ENCODE results near the gene VSIG10L2. TPM values are rescaled to one million over a fixed set of nuclear protein-coding genes. Genes with fewer than 3 reads are reported as not detected.
A peak's percentile ranks its signal among the peaks of the same experiment; 100 is the strongest.
"Not testable (repeated sequence)": the region's sequence is repeated elsewhere in the genome, so short reads cannot be mapped to it uniquely, and the experiment has no call there.

Gene VSIG10L2
- total RNA-seq, 6 experiments from 2014 or later: 0.06 TPM; not detected in 5

DNA sequence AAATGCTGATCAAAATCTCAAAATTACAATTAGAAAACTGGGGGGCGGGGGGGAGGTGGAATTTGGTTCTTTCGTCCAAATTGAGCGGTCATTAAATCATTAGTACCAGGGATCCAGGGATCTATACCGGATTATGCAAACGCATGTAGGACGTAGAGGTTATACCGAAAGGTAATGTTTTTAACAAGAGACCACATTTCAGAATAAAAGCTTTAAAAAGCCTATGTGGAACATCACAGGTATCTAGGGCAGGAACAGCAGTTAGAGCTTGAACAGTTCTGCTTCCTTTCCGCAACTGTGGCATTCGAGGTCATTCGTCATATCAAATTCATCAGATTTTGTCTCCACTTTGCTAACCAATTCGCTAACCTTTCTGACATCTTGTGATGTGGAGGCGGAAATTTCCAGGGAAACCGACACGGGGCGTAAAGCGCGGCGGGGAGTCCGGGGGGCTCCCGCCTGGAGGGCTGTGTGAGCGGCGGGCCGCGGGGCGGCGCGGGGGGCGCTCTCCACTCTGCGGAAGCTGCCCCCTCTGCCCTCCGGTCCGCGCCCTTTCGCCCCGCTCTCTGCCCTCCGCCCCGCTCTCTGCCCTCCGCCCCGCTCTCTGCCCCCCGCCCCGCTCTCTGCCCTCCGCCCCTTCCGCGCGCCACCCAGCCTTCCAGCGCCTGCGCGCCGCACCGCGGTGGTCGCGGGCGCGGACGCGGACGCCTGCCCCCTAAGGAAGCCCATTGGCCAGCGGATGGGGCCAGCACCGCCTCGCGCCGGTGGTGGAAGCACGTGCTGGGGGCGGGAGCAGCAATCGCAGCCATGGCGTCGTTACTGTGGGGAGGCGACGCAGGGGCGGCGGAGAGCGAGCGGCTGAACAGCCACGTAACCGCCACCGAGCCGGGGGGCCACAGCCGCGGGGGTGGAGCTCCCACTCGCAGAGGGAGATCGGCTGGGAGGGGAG is 41.9 kb upstream of the VSIG10L2 start, which contains the start of gene DDX25:
Gene DDX25 (plus strand): TSS at position 798 of the 949 bp plus-strand sequence. CDS start 10 bp downstream, at position 808.
- 7% methylated on average over 23 of the region's 81 CpGs for WGBS (ENCODE audit: insufficient coverage, low coverage, low lambda C conversion rate, missing lambda C conversion rate)
- Histone ChIP-seq H3K27me3 (no peaks in the 10 kb centered on the region), H3K4me3 (peak within 1 kb of the TSS; percentile 40 to 74 (median 64)), H3K27ac (no peak within 1 kb of the TSS), H3K4me1 (peaks cover 0 to 11% (median 2%) of the 10 kb centered on the region in 4 donors), H3K9me3 (no peaks in the 10 kb centered on the region), H3K36me3 (peaks cover 0 to 14% (median 4%) of the 10 kb centered on the region in 4 donors)
- ATAC-seq: no peak
- TF ChIP-seq, protein P1, sequence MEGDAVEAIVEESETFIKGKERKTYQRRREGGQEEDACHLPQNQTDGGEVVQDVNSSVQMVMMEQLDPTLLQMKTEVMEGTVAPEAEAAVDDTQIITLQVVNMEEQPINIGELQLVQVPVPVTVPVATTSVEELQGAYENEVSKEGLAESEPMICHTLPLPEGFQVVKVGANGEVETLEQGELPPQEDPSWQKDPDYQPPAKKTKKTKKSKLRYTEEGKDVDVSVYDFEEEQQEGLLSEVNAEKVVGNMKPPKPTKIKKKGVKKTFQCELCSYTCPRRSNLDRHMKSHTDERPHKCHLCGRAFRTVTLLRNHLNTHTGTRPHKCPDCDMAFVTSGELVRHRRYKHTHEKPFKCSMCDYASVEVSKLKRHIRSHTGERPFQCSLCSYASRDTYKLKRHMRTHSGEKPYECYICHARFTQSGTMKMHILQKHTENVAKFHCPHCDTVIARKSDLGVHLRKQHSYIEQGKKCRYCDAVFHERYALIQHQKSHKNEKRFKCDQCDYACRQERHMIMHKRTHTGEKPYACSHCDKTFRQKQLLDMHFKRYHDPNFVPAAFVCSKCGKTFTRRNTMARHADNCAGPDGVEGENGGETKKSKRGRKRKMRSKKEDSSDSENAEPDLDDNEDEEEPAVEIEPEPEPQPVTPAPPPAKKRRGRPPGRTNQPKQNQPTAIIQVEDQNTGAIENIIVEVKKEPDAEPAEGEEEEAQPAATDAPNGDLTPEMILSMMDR (IDR thresholded peaks at IDR 0.05): no peak
- TF ChIP-seq POLR2A (IDR thresholded peaks at IDR 0.05): no peak
- DNase-seq: no peak
- intact Hi-C loops (cut with DNase I): no loop called here

DNA sequence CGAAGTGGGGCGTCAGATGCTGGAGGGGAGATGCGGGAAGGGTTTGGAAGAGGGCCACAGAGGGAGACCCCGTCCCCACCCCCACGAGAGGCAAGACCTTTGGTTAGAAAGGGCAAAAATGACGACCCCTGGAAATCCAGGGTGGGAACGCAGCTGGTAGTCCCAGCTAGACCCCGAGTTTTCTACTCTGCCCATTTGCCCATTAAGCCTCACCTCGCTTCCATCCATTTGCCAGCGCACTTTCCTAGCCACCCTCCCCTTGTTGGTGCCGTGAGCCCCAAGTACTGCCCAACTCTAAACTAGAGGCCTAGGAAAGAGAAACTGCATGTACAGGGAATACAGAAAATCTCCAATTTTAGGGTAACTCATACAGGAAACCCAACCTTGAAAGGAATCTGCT is 41.2 kb upstream of the VSIG10L2 start:
- Histone ChIP-seq H3K27ac (no peak overlapping the region), H3K4me3 (no peak overlapping the region), H3K4me1 (peaks cover 0 to 11% (median 2%) of the 10 kb centered on the region in 4 donors), H3K9me3 (no peaks in the 10 kb centered on the region), H3K27me3 (no peaks in the 10 kb centered on the region), H3K36me3 (peaks cover 0 to 8% (median 4%) of the 10 kb centered on the region in 4 donors)
- DNase-seq (no peak), ATAC-seq (no peak)
- WGBS (ENCODE audit: insufficient coverage, low coverage, low lambda C conversion rate, missing lambda C conversion rate): 80% methylated on average over 4 of the region's 11 CpGs
- TF ChIP-seq, protein P1 (IDR thresholded peaks at IDR 0.05): no peak
- TF ChIP-seq POLR2A (IDR thresholded peaks at IDR 0.05): no peak
- intact Hi-C loops (cut with DNase I): no loop called here

DNA sequence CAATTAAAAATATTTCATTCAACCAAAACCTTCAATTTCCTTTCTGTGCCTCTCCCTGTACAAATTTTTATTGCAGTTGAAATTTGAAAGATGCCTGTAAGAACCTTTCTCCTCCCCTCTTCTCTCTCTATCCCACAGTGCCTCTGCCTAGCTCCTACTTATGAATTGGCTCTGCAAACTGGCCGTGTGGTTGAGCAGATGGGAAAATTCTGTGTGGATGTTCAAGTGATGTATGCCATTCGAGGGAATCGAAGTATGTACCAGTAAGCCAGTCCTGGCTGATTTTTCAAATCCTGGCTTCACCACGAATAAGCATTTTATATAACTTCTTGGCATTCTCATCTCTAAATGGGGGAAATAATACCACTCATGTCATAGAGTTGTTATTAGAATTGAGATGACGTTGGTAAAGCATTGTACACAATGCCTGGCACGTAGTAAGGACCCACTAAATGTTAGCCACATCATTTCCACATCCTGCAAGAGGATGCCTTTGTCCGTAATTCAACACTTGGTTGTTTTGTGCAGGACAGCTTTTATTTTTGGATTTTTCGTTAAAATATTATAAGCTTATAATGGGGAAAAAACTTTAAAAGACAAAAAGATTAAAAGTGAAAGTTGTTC is 35.5 kb upstream of the VSIG10L2 start:
- H3K27ac ChIP-seq: no peak overlapping the region
- no peaks in the 10 kb centered on the region for H3K4me1 ChIP-seq
- no peak for DNase-seq
- no peaks in the 10 kb centered on the region for H3K27me3 ChIP-seq
- no peaks in the 10 kb centered on the region for H3K36me3 ChIP-seq
- ATAC-seq: no peak
- intact Hi-C loops (cut with DNase I): no loop called here
- 67% methylated on average over 8 of the region's 8 CpGs for WGBS (ENCODE audit: insufficient coverage, low coverage, low lambda C conversion rate, missing lambda C conversion rate)
- no peak for TF ChIP-seq POLR2A (IDR thresholded peaks at IDR 0.05)
- TF ChIP-seq, protein P1 (IDR thresholded peaks at IDR 0.05): no peak
- no peak overlapping the region for H3K4me3 ChIP-seq
- H3K9me3 ChIP-seq: no peaks in the 10 kb centered on the region

DNA sequence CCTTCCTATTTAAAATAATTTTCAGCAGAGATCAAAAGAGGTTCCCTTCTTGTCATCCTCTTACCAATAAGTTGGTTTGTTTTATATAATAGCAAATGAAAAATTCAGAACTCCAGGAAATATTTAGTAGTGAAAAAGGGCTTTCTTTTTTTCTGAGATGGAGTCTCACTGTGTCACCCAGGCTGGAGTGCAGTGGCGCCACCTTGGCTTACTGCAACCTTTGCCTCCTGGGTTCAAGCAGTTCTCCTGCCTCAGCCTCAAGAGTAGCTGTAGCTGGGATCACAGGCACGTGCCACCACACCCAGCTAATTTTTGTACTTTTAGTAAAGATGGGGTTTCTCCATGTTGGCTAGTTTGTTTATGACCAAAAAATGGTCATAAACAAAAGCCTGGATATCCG is 31.2 kb upstream of the VSIG10L2 start:
- intact Hi-C loops (cut with DNase I); DNase-seq; H3K36me3 ChIP-seq; H3K4me1 ChIP-seq; ATAC-seq; H3K4me3 ChIP-seq; H3K27me3 ChIP-seq; H3K9me3 ChIP-seq; H3K27ac ChIP-seq: not testable (repeated sequence)
- WGBS (ENCODE audit: insufficient coverage, low coverage, low lambda C conversion rate, missing lambda C conversion rate): 71% methylated on average over 3 of the region's 3 CpGs

Measured in right lobe of liver (tissue), 6 donors.